ENCODE measurements around the gene DMXL2. TPM values are rescaled to one million over a fixed set of nuclear protein-coding genes. Genes with fewer than 3 reads are reported as not detected.
A peak's percentile ranks its signal among the peaks of the same experiment; 100 is the strongest.

DMXL2 gene
- total and polyA plus RNA-seq, 9 of the 15 experiments (the other 6 are each of a cell fraction or from before 2014, with no cell fraction given): 9.3 to 57.7 (median 30.7) TPM

DNA sequence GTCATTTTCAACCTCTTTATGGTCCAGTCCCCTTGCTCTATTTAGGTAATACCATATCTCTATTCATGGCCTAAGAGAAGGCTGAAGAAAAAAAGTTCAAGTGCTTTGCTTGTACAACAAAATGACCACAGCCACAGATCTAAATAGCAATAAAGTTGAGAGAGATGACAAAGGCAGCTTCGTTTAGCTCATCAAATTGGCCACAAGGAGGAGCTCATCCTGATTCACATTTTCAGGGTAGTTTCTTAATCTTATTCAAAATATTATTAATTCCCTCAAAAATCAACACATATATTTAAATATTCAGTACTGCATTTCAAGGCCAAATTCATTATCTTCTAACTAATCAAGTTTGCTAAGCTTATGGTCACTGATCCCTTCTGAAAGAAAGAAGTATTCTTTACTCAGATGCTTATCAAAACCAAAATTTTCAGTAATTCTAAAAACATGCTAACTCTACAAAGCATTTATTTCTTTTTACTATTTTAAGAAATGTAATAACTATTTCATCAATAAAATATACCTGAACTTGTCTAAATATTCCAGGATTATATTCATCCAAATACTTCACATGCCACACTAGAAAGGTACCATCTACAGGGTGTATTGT is 85.5 kb downstream of the DMXL2 start (continued):
- TF ChIP-seq SMC3 (conservative IDR thresholded peaks at IDR 0.05; ENCODE audit: insufficient read depth, low read depth, low read length) (peak; percentile 41; the same call in 1 of the 2 replicates), ARID1B (IDR thresholded peaks at IDR 0.05) (no peak), CREM (IDR thresholded peaks at IDR 0.05; ENCODE audit: low read depth) (no peak), FOSL1 (tag; conservative IDR thresholded peaks at IDR 0.05) (no peak), BRD9 (IDR thresholded peaks at IDR 0.05; ENCODE audit: low read depth, partially characterized antibody) (no peak), ERF (CRISPR knock-in tag; IDR thresholded peaks at IDR 0.05) (no peak), RAD51 (IDR thresholded peaks at IDR 0.05; ENCODE audit: borderline replicate concordance, low read depth) (no peak), ZNF668 (CRISPR knock-in tag; IDR thresholded peaks at IDR 0.05) (no peak), ZNF184 (CRISPR knock-in tag; IDR thresholded peaks at IDR 0.05) (no peak), NFIX (CRISPR knock-in tag; IDR thresholded peaks at IDR 0.05; ENCODE audit: low read depth) (no peak), MCM7 (IDR thresholded peaks at IDR 0.05) (no peak), POU5F1 (IDR thresholded peaks at IDR 0.05; ENCODE audit: borderline replicate concordance, low read depth, low read length, partially characterized antibody) (no peak), EZH2 (IDR thresholded peaks at IDR 0.05; ENCODE audit: borderline replicate concordance, low read depth, low read length) (no peak), FOXP1 (CRISPR knock-in tag; IDR thresholded peaks at IDR 0.05) (no peak), PTBP1 (IDR thresholded peaks at IDR 0.05; ENCODE audit: low read depth, low read length) (no peak), U2AF1 (optimal IDR thresholded peaks at IDR 0.05; ENCODE audit: low read depth, low read length) (no peak), ILK (tag; IDR thresholded peaks at IDR 0.05; ENCODE audit: borderline replicate concordance, low read depth) (no peak), NEUROD1 (IDR thresholded peaks at IDR 0.05; ENCODE audit: borderline replicate concordance, low read depth, low read length, partially characterized antibody) (no peak), ZZZ3 (IDR thresholded peaks at IDR 0.05) (peak; percentile 23; the same call in 1 of the 2 replicates)
- TF ChIP-seq, protein P1, sequence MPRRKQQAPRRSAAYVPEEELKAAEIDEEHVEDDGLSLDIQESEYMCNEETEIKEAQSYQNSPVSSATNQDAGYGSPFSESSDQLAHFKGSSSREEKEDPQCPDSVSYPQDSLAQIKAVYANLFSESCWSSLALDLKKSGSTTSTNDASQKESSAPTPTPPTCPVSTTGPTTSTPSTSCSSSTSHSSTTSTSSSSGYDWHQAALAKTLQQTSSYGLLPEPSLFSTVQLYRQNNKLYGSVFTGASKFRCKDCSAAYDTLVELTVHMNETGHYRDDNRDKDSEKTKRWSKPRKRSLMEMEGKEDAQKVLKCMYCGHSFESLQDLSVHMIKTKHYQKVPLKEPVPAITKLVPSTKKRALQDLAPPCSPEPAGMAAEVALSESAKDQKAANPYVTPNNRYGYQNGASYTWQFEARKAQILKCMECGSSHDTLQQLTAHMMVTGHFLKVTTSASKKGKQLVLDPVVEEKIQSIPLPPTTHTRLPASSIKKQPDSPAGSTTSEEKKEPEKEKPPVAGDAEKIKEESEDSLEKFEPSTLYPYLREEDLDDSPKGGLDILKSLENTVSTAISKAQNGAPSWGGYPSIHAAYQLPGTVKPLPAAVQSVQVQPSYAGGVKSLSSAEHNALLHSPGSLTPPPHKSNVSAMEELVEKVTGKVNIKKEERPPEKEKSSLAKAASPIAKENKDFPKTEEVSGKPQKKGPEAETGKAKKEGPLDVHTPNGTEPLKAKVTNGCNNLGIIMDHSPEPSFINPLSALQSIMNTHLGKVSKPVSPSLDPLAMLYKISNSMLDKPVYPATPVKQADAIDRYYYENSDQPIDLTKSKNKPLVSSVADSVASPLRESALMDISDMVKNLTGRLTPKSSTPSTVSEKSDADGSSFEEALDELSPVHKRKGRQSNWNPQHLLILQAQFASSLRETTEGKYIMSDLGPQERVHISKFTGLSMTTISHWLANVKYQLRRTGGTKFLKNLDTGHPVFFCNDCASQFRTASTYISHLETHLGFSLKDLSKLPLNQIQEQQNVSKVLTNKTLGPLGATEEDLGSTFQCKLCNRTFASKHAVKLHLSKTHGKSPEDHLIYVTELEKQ (CRISPR knock-in tag; IDR thresholded peaks at IDR 0.05): no peak
- TF ChIP-seq, protein P2, sequence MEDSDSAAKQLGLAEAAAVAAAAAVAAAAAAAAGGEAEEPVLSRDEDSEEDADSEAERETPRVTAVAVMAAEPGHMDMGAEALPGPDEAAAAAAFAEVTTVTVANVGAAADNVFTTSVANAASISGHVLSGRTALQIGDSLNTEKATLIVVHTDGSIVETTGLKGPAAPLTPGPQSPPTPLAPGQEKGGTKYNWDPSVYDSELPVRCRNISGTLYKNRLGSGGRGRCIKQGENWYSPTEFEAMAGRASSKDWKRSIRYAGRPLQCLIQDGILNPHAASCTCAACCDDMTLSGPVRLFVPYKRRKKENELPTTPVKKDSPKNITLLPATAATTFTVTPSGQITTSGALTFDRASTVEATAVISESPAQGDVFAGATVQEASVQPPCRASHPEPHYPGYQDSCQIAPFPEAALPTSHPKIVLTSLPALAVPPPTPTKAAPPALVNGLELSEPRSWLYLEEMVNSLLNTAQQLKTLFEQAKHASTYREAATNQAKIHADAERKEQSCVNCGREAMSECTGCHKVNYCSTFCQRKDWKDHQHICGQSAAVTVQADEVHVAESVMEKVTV (CRISPR knock-in tag; IDR thresholded peaks at IDR 0.05): no peak
- TF ChIP-seq, protein P3, sequence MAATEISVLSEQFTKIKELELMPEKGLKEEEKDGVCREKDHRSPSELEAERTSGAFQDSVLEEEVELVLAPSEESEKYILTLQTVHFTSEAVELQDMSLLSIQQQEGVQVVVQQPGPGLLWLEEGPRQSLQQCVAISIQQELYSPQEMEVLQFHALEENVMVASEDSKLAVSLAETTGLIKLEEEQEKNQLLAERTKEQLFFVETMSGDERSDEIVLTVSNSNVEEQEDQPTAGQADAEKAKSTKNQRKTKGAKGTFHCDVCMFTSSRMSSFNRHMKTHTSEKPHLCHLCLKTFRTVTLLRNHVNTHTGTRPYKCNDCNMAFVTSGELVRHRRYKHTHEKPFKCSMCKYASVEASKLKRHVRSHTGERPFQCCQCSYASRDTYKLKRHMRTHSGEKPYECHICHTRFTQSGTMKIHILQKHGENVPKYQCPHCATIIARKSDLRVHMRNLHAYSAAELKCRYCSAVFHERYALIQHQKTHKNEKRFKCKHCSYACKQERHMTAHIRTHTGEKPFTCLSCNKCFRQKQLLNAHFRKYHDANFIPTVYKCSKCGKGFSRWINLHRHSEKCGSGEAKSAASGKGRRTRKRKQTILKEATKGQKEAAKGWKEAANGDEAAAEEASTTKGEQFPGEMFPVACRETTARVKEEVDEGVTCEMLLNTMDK (IDR thresholded peaks at IDR 0.05; ENCODE audit: borderline replicate concordance, insufficient read depth, low read depth, low read length, poor library complexity, severe bottlenecking): peak; percentile 39
